Adrenal gland (tissue), 12 donors: Measurements from ENCODE around the gene SSBP1. TPM values are rescaled to one million over a fixed set of nuclear protein-coding genes. Genes with fewer than 3 reads are reported as not detected.

ENCODE experiments used
- DNase-seq, 7 donors: peaks; one replicate each; pipeline ENCODE4 v3.0.0-alpha.2; 2019 to 2020
- H3K27ac ChIP-seq, 5 donors: fragments of 200-600 bp; sonication (generic) in 4 of 5; 1 replicate in 3 of 5; 2 replicates in 2 of 5; pipeline versions ENCODE4 v1.5.1 to v1.8.0; 2016 to 2020; ENCODE audit warnings: mild to moderate bottlenecking in 1 of 5
- H3K27me3 ChIP-seq: fragments of 200-600 bp; 2 replicates; pipeline ENCODE4 v1.8.0; 2021
- H3K36me3 ChIP-seq, 2 donors: fragments of 200-600 bp; replicated peaks in 1 of 2; 1 replicate in 1 of 2; 2 replicates in 1 of 2; pipeline versions ENCODE4 v1.5.1 to v1.8.0; 2018 to 2022
- H3K4me1 ChIP-seq, 2 donors: fragments of 200-600 bp; replicated peaks in 1 of 2; 1 replicate in 1 of 2; 2 replicates in 1 of 2; pipeline versions ENCODE4 v1.5.1 to v1.8.0; 2018 to 2021
- H3K4me3 ChIP-seq, 4 donors: fragments of 200-600 bp; sonication (generic) in 3 of 4; one replicate each; pipeline ENCODE4 v1.5.1; 2016 to 2018
- H3K9me3 ChIP-seq, 3 donors: fragments of 200-600 bp; sonication (generic) in 1 of 3; replicated peaks in 1 of 3; 1 replicate in 2 of 3; 2 replicates in 1 of 3; pipeline versions ENCODE4 v1.5.1 to v1.8.0; 2016 to 2021
- CTCF ChIP-seq, 6 experiments: fragments of 450-650 bp in 4 of 6; fragments of 200-600 bp in 2 of 6; sonication (generic) in 1 of 6; IDR thresholded peaks; 1 replicate in 5 of 6; 2 replicates in 1 of 6; pipeline versions ENCODE4 v1.5.1 to v1.8.0; 2016 to 2021; ENCODE audit warnings: antibody characterized with exemption in 6 of 6, mild to moderate bottlenecking in 2 of 6, moderate library complexity in 1 of 6
- POLR2A ChIP-seq, 2 donors: fragments of 450-650 bp; IDR thresholded peaks; one replicate each; pipeline ENCODE4 v1.6.1; 2017; ENCODE audit warnings: antibody characterized with exemption in 2 of 2, mild to moderate bottlenecking in 2 of 2, moderate library complexity in 1 of 2
- WGBS, 4 donors: extraction: QIAGEN DNeasy Blood & Tissue Kit in 2 of 4; methylation state at CpG; one replicate each; pipeline versions ENCODE4 v1.1.5 to v1.1.7; 2013 to 2017; 5-methylcytosine and 5-hydroxymethylcytosine counted together
- intact Hi-C, 2 donors: fragments of 100-400 bp; cut with DNase I; formaldehyde crosslinking; loops; one replicate each; pipeline versions ENCODE4 v1.14.1 to v1.15.0; 2022 to 2023
- polyA plus RNA-seq, 3 donors: library from polyadenylated mRNA; stranded (reverse); fragments of 200-250 nt in 2 of 3; fragments of 350-450 nt in 1 of 3; fragmentation: Illumina TruSeq in 1 of 3; extraction: RNeasy Lipid Tissue Mini Kit (QIAGEN cat#74804) in 1 of 3; gene quantifications; one replicate each; pipeline ENCODE4 v1.2.3, GENCODE V29; 2013 to 2014
- total RNA-seq, 9 donors: library from RNA; depleted of rRNA in 4 of 9; stranded (reverse); fragments of >200 nt in 4 of 9; fragments of 120-200 nt in 1 of 9; fragmentation: NEBNext Ultra II Directional in 1 of 9; extraction: Animal tissue kit (Norgen Biotek cat#: 25700) in 1 of 9; gene quantifications; one replicate each; pipeline versions ENCODE4 v1.1.0 to v1.2.4, GENCODE V29; 2013 to 2023
- donor health status: healthy with polysubstance abuse.
- donor health status: Bipolar disorder and iron deficiency.
- donor health status: DM: yes; HTN: yes; CAD: no.
- donor health status: DM: no; HTN: no; CAD: no.
- donor health status: DM: no; HTN: no; CAD: no.
- donor health status: DM: yes; HTN: yes; CAD: no.

SSBP1 gene
- total and polyA plus RNA-seq, 12 donors: 87.0 to 316 (median 134) TPM

GRCh38 chr7:141691540-141691939 lies 46.6 kb upstream of the SSBP1 start:
- no peaks in the 10 kb centered on the region for H3K27me3 ChIP-seq
- peaks cover 0 to 7% of the 10 kb centered on the region in 2 donors for H3K4me1 ChIP-seq
- intact Hi-C loops: no loop called here
- TF ChIP-seq CTCF (IDR thresholded peaks at IDR 0.05): no peak
- TF ChIP-seq POLR2A (IDR thresholded peaks at IDR 0.05): no peak
- H3K9me3 ChIP-seq: no peaks in the 10 kb centered on the region
- H3K27ac ChIP-seq: no peak overlapping the region
- DNase-seq: no peak
- WGBS, 4 donors: 93 to 97% (median 94%) methylated on average over 3 of the region's 3 CpGs
- no peaks in the 10 kb centered on the region for H3K36me3 ChIP-seq
- no peak overlapping the region for H3K4me3 ChIP-seq

- TF ChIP-seq CTCF (IDR thresholded peaks at IDR 0.05): no peak
- no peak for TF ChIP-seq POLR2A (IDR thresholded peaks at IDR 0.05)
- H3K27me3 ChIP-seq: no peaks in the 10 kb centered on the region
- no peak overlapping the region for H3K4me3 ChIP-seq
- H3K4me1 ChIP-seq: peaks cover 0 to 4% of the 10 kb centered on the region in 2 donors
- intact Hi-C loops: no loop called here
- H3K27ac ChIP-seq: no peak overlapping the region
- H3K9me3 ChIP-seq: no peaks in the 10 kb centered on the region
- WGBS, 4 donors: 90 to 92% (median 91%) methylated on average over 4 of the region's 4 CpGs
- no peak for DNase-seq
- no peaks in the 10 kb centered on the region for H3K36me3 ChIP-seq
These were observed 46.2 kb upstream of the SSBP1 start for GRCh38 chr7:141691961-141692360.

GRCh38 chr7:141693082-141693481 lies 45.1 kb upstream of the SSBP1 start:
- Histone ChIP-seq H3K36me3 (no peaks in the 10 kb centered on the region), H3K27me3 (no peaks in the 10 kb centered on the region), H3K27ac (no peak overlapping the region), H3K4me3 (no peak overlapping the region), H3K9me3 (no peaks in the 10 kb centered on the region), H3K4me1 (no peaks in the 10 kb centered on the region)
- WGBS, 4 donors: 79 to 91% (median 83%) methylated on average over 3 of the region's 3 CpGs
- DNase-seq: no peak
- intact Hi-C loops: no loop called here
- no peak for TF ChIP-seq POLR2A (IDR thresholded peaks at IDR 0.05)
- no peak for TF ChIP-seq CTCF (IDR thresholded peaks at IDR 0.05)

- DNase-seq: no peak
- Histone ChIP-seq H3K9me3 (no peaks in the 10 kb centered on the region), H3K36me3 (no peaks in the 10 kb centered on the region), H3K4me3 (no peak overlapping the region), H3K27ac (no peak overlapping the region), H3K4me1 (peaks cover under 1 to 10% of the 10 kb centered on the region in 2 donors), H3K27me3 (no peaks in the 10 kb centered on the region)
- 83 to 91% (median 90%) methylated on average over 6 of the region's 6 CpGs for WGBS, 4 donors
- TF ChIP-seq CTCF (IDR thresholded peaks at IDR 0.05): no peak
- no peak for TF ChIP-seq POLR2A (IDR thresholded peaks at IDR 0.05)
- intact Hi-C loops: no loop called here
These were observed 42.3 kb upstream of the SSBP1 start for GRCh38 chr7:141695803-141696289.
